Cardiac fibroblast (primary cell): ENCODE measurements around the gene SRSF1.

ENCODE experiments used
- DNase-seq, 2 donors: peaks; one replicate each; pipeline versions ENCODE4 v3.0.0 to v3.0.0-alpha.2; 2010; ENCODE audit warnings: low read depth in 2 of 2
- H3K4me3 ChIP-seq, 2 donors: replicated peaks in 1 of 2; 1 replicate in 1 of 2; 2 replicates in 1 of 2; pipeline ENCODE4 v1.5.1; 2011; ENCODE audit warnings: low read depth in 2 of 2, low read length in 2 of 2, mild to moderate bottlenecking in 2 of 2, moderate library complexity in 1 of 2
- TF ChIP-seq, protein P1 (sequence below): IDR thresholded peaks from one replicate; pipeline ENCODE4 v1.5.1; 2011; ENCODE audit warnings: low read depth, mild to moderate bottlenecking, low read length, inconsistent platforms

Gene SRSF1

DNA sequence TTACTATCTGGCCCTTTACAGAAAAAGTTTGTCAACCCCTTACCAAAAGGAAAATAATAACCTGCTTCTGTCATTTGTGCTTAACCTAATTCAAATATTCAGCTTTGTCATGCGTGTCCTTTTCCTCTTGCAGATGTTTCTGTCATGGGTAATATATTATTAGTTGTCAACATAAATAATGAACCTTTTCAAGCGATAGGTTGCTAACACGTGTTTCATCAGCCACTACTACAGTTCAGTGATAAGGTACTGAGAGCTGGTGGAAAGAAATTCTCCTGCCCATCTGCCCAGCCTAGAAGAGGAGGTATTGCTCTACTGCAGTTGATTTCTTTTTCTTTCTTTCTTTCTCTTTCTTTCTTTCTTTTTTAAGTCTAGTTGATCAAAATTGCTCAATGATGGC, 12.0 kb upstream of the SRSF1 start:
- no peak overlapping the region for H3K4me3 ChIP-seq
- no peak for DNase-seq
- TF ChIP-seq, protein P1, sequence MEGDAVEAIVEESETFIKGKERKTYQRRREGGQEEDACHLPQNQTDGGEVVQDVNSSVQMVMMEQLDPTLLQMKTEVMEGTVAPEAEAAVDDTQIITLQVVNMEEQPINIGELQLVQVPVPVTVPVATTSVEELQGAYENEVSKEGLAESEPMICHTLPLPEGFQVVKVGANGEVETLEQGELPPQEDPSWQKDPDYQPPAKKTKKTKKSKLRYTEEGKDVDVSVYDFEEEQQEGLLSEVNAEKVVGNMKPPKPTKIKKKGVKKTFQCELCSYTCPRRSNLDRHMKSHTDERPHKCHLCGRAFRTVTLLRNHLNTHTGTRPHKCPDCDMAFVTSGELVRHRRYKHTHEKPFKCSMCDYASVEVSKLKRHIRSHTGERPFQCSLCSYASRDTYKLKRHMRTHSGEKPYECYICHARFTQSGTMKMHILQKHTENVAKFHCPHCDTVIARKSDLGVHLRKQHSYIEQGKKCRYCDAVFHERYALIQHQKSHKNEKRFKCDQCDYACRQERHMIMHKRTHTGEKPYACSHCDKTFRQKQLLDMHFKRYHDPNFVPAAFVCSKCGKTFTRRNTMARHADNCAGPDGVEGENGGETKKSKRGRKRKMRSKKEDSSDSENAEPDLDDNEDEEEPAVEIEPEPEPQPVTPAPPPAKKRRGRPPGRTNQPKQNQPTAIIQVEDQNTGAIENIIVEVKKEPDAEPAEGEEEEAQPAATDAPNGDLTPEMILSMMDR = no peak

DNA sequence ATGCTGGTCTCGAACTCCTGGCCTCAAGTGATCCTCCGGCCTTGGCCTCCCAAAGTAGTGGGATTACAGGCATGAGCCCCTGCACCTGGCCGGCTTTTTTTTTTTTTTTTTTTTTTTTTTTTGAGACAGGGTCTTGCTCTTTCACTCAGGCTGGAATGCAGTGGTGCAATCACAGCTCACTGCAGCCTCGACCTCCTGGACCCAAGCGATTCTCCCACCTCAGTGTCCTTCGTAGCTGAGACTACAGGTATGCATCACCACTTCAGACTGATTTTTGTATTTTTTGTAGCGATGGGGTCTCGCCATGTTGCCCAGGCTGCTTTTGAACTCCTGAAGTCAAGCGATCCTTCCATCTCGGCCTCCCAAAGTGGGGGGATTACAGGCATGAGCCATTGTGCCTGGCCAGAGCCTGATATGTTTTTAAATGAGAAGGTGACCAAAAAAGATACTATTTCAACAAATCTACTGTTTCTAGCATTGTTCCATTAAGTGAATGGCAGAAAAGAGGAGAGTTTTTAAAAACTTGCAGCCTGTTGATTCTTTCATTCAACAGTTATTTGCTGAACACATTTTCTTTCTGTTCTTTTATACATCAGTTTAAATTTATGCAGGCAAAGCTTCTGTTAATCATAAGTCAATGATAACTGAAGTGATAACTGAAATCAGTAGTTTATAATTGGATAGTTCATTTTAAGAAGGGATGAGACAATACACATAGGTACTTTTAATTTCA, 3.2 kb upstream of the SRSF1 start:
- TF ChIP-seq, protein P1 = no peak
- DNase-seq = no peak
- no peak overlapping the region for H3K4me3 ChIP-seq

DNA sequence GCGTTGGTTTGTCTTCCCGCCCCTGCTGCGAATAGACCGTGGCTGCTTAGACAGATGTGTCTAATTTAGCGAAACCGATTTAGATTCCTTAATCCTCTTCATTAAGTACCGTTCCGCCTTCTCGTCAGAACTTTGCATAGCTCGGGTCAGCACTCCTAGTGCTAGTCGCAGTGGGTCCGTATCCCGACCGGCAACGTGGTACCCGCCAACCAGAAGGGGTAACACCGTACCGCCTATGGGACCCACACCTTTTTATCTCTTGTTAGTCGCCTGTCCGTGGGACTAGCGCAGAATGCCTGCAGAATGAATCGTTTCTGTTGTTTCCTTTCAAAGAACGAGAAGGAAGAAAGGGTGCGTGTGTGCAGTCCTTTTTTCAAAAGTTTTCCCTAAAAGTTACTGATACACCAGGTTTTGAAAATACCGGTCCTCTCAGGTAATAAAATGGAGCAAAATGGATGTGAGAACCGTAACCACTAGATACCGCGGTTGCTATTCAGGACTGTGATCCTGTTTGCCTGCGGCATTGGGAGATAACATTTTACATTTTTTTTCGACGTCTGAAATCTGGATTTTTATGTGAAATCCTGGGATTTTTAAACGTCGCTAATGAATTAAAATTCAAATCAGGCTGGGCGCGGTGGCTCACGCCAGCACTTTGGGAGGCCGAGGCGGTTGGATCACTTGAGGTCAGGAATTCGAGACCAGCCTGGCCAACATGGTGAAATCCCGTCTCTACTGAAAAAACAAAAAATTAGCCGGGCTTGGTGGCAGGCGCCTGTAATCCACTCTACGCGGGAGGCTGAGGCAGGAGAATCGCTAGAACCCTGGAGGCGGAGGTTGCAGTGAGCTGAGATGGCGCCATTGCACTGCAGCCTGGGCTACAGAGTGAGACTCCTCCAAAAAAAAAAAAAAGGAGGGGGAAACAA, 998 bp upstream of the SRSF1 start:
- TF ChIP-seq, protein P1 = no peak
- DNase-seq = no peak

DNA sequence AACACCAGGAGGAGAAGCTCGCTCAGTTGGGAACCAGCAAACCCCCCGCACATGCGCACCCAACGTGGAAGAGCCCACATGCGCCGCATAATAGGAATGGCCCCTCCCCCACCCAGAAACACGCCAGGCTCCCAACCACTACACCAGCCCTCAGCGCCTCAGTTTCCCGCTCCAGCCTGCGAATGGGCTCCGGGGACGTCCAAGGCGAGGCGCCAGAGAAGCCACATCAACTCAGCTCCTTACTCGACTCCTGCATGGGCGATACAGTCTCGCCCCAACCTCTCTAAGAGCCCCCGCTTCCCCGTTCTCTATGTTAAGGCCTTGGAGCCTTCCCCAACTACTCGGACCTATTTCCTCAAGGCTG, 504 bp downstream of the SRSF1 start:
- TF ChIP-seq, protein P1 = no peak
- peak; percentile 78 to 79 for DNase-seq
- peak overlapping the region; percentile 96 to 97 for H3K4me3 ChIP-seq

More for the DNA sequence above, 998 bp upstream of the SRSF1 start:
- peak overlapping the region; percentile 96 to 97 for H3K4me3 ChIP-seq

DNA sequence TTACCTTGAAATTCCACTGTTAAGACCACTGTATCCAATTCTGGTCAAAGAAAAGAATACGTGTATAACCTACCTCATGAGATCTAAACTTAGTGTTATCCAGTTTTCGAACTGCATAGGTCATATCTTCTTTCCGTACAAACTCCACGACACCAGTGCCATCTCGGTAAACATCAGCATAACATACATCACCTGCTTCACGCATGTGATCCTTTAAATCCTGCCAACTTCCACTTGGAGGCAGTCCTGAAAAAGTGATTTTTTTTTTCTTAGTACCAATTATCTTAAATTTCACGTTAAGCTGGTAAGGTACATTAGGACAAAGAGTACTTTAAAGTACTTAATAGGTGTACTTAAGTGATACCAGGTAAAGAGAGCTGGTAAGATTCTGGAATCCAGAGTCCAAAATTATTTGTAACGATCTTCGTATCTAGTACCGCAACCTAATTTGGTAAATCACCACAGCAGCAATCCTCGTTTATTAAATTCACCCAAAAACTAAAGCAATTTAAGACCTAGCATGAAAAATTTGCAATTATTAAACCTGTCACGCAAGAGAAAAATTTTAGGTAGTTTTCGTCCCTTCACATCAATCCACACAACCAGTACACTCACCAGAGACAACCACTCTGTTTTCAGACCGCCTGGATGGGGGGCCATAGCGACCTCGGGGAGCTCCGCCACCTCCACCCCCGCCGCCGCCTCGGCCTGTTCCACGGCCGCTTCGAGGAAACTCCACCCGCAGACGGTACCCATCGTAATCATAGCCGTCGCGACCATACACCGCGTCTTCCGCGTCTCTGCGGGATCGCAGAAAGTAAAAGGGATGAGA, 1.1 kb downstream of the SRSF1 start:
- H3K4me3 ChIP-seq = peak overlapping the region; percentile 96 to 97
- TF ChIP-seq, protein P1 = no peak
- no peak for DNase-seq

DNA sequence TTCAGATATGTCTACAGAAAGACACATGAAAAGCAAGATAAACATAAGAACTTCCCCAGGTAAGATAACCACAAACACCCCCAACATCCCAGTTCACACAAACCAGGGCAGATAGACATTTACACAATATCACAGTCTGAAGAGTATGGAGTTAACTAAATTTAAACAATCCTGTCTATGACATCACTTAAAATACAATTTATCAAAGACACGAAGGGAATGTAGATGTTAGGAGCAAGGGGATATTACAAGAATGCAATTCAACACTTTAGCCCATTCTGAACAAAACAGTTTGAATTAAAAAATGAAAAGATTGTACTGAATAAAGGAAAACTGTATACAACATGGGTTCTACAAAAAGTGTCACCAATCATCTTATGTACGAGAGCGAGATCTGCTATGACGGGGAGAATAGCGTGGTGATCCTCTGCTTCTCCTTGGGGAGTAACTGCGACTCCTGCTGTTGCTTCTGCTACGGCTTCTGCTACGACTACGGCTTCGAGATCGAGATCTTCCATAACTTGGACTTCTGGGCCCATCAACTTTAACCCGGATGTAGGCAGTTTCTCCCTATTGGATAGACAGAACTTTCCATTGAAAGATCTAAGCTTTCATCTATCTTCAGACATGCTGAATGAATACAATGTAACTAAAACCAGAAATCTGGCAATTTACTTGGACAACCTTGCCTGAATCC, 1.9 kb downstream of the SRSF1 start:
- H3K4me3 ChIP-seq = peak overlapping the region; percentile 96 to 97

More for the DNA sequence above, 1.9 kb downstream of the SRSF1 start:
- TF ChIP-seq, protein P1 = no peak
- no peak for DNase-seq
